HepG2 (cell line): Measurements from ENCODE around the gene ZFP36.

Experiments used
- DPF2 ChIP-seq: sonication (generic); formaldehyde crosslinking; IDR thresholded peaks from 2 replicates; pipeline ENCODE4 v1.4.0; 2020; ENCODE audit warnings: mild to moderate bottlenecking, low read depth, missing genetic modification reagents, borderline replicate concordance
- JUND ChIP-seq: sonication (generic); formaldehyde crosslinking; IDR thresholded peaks from 2 replicates; pipeline ENCODE4 v1.8.0; 2022; ENCODE audit warnings: mild to moderate bottlenecking, missing genetic modification reagents
- NFE2L1 ChIP-seq: sonication (generic); formaldehyde crosslinking; IDR thresholded peaks from 2 replicates; pipeline ENCODE4 v1.4.0; 2020; ENCODE audit warnings: missing genetic modification reagents, mild to moderate bottlenecking, borderline replicate concordance
- POLR2A ChIP-seq, 2 experiments: IDR thresholded peaks; 2 replicates each; pipeline ENCODE4 v1.6.1; 2011; ENCODE audit warnings: low read depth in 2 of 2, low read length in 2 of 2, mild to moderate bottlenecking in 1 of 2, moderate library complexity in 1 of 2; ENCODE audit not compliant: insufficient read depth in 1 of 2
- RBAK ChIP-seq: sonication (generic); formaldehyde crosslinking; IDR thresholded peaks from 2 replicates; pipeline ENCODE4 v1.5.1; 2020; ENCODE audit warnings: mild to moderate bottlenecking, missing genetic modification reagents
- ZNF263 ChIP-seq: sonication (generic); formaldehyde crosslinking; IDR thresholded peaks from 2 replicates; pipeline ENCODE4 v1.4.0; 2020; ENCODE audit warnings: missing genetic modification reagents
- ZNF567 ChIP-seq: sonication (generic); formaldehyde crosslinking; IDR thresholded peaks from 2 replicates; pipeline ENCODE4 v1.8.1; 2023; ENCODE audit warnings: mild to moderate bottlenecking, missing genetic modification reagents, borderline replicate concordance
- ZNF7 ChIP-seq: IDR thresholded peaks from 2 replicates; pipeline ENCODE4 v1.6.1; 2016; ENCODE audit warnings: missing biosample characterization, missing genetic modification reagents
- TF ChIP-seq, protein P1 (sequence below): sonication (generic); formaldehyde crosslinking; IDR thresholded peaks from 2 replicates; pipeline ENCODE4 v1.5.0; 2020; ENCODE audit warnings: mild to moderate bottlenecking, missing genetic modification reagents, moderate library complexity
- TF ChIP-seq, protein P2 (sequence below): sonication (generic); formaldehyde crosslinking; conservative IDR thresholded peaks from 2 replicates; pipeline ENCODE4 v1.8.0; 2022; ENCODE audit warnings: missing genetic modification reagents
- TF ChIP-seq, protein P3 (sequence below): sonication (generic); formaldehyde crosslinking; IDR thresholded peaks from 2 replicates; pipeline ENCODE4 v1.5.0; 2020; ENCODE audit warnings: missing genetic modification reagents
- TF ChIP-seq, protein P4 (sequence below), 2 experiments: IDR thresholded peaks; 2 replicates each; pipeline ENCODE4 v1.6.1; 2011 to 2012; ENCODE audit warnings: low read length in 2 of 2, borderline replicate concordance in 1 of 2, low read depth in 1 of 2, mild to moderate bottlenecking in 1 of 2, moderate library complexity in 1 of 2

DNA sequence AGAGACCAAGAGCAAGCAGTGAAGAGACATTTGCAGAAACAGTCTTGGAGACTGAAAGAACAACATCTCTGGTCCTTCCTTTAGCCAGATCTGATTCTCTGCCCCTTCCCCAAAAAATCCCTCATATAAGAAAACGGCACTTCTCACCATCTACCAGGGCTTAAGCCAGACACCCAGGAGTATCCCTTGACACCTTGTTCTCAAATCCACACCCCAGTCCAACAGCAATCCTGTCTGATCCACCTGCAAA is 4.1 kb downstream of the ZFP36 start:
- no peak for TF ChIP-seq NFE2L1
- TF ChIP-seq, protein P1, sequence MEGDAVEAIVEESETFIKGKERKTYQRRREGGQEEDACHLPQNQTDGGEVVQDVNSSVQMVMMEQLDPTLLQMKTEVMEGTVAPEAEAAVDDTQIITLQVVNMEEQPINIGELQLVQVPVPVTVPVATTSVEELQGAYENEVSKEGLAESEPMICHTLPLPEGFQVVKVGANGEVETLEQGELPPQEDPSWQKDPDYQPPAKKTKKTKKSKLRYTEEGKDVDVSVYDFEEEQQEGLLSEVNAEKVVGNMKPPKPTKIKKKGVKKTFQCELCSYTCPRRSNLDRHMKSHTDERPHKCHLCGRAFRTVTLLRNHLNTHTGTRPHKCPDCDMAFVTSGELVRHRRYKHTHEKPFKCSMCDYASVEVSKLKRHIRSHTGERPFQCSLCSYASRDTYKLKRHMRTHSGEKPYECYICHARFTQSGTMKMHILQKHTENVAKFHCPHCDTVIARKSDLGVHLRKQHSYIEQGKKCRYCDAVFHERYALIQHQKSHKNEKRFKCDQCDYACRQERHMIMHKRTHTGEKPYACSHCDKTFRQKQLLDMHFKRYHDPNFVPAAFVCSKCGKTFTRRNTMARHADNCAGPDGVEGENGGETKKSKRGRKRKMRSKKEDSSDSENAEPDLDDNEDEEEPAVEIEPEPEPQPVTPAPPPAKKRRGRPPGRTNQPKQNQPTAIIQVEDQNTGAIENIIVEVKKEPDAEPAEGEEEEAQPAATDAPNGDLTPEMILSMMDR: no peak
- TF ChIP-seq, protein P2, sequence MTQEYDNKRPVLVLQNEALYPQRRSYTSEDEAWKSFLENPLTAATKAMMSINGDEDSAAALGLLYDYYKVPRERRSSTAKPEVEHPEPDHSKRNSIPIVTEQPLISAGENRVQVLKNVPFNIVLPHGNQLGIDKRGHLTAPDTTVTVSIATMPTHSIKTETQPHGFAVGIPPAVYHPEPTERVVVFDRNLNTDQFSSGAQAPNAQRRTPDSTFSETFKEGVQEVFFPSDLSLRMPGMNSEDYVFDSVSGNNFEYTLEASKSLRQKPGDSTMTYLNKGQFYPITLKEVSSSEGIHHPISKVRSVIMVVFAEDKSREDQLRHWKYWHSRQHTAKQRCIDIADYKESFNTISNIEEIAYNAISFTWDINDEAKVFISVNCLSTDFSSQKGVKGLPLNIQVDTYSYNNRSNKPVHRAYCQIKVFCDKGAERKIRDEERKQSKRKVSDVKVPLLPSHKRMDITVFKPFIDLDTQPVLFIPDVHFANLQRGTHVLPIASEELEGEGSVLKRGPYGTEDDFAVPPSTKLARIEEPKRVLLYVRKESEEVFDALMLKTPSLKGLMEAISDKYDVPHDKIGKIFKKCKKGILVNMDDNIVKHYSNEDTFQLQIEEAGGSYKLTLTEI (CRISPR knock-in tag): no peak
- no peak for TF ChIP-seq ZNF263 (CRISPR knock-in tag)
- no peak for TF ChIP-seq ZNF567 (CRISPR knock-in tag)
- no peak for TF ChIP-seq RBAK (CRISPR knock-in tag)
- no peak for TF ChIP-seq ZNF7 (CRISPR knock-in tag)
- TF ChIP-seq, protein P3, sequence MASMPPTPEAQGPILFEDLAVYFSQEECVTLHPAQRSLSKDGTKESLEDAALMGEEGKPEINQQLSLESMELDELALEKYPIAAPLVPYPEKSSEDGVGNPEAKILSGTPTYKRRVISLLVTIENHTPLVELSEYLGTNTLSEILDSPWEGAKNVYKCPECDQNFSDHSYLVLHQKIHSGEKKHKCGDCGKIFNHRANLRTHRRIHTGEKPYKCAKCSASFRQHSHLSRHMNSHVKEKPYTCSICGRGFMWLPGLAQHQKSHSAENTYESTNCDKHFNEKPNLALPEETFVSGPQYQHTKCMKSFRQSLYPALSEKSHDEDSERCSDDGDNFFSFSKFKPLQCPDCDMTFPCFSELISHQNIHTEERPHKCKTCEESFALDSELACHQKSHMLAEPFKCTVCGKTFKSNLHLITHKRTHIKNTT (CRISPR knock-in tag): no peak
- no peak for TF ChIP-seq DPF2
- TF ChIP-seq POLR2A (IDR thresholded peaks at IDR 0.05; ENCODE audit: insufficient read depth in 1 of 2, low read depth in 2 of 2, low read length in 2 of 2): no peak
- no peak for TF ChIP-seq JUND (CRISPR knock-in tag)
- TF ChIP-seq, protein P4, sequence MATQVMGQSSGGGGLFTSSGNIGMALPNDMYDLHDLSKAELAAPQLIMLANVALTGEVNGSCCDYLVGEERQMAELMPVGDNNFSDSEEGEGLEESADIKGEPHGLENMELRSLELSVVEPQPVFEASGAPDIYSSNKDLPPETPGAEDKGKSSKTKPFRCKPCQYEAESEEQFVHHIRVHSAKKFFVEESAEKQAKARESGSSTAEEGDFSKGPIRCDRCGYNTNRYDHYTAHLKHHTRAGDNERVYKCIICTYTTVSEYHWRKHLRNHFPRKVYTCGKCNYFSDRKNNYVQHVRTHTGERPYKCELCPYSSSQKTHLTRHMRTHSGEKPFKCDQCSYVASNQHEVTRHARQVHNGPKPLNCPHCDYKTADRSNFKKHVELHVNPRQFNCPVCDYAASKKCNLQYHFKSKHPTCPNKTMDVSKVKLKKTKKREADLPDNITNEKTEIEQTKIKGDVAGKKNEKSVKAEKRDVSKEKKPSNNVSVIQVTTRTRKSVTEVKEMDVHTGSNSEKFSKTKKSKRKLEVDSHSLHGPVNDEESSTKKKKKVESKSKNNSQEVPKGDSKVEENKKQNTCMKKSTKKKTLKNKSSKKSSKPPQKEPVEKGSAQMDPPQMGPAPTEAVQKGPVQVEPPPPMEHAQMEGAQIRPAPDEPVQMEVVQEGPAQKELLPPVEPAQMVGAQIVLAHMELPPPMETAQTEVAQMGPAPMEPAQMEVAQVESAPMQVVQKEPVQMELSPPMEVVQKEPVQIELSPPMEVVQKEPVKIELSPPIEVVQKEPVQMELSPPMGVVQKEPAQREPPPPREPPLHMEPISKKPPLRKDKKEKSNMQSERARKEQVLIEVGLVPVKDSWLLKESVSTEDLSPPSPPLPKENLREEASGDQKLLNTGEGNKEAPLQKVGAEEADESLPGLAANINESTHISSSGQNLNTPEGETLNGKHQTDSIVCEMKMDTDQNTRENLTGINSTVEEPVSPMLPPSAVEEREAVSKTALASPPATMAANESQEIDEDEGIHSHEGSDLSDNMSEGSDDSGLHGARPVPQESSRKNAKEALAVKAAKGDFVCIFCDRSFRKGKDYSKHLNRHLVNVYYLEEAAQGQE (IDR thresholded peaks at IDR 0.05; ENCODE audit: borderline replicate concordance in 1 of 2, low read depth in 1 of 2, low read length in 2 of 2): no peak
